HL-60 (cell line): ENCODE measurements around the gene FCMR.

Experiments
- POLR2AphosphoS5 ChIP-seq: IDR thresholded peaks from 2 replicates; pipeline ENCODE4 v1.6.1; 2012; ENCODE audit warnings: low read depth
- REST ChIP-seq: IDR thresholded peaks from 2 replicates; pipeline ENCODE4 v1.6.1; 2012; ENCODE audit warnings: low read depth; ENCODE audit not compliant: insufficient replicate concordance
- TF ChIP-seq, protein P1 (sequence below): IDR thresholded peaks from one replicate; pipeline ENCODE4 v1.5.1; 2011; ENCODE audit warnings: low read length, control low read depth, inconsistent platforms; ENCODE audit not compliant: insufficient read depth

DNA sequence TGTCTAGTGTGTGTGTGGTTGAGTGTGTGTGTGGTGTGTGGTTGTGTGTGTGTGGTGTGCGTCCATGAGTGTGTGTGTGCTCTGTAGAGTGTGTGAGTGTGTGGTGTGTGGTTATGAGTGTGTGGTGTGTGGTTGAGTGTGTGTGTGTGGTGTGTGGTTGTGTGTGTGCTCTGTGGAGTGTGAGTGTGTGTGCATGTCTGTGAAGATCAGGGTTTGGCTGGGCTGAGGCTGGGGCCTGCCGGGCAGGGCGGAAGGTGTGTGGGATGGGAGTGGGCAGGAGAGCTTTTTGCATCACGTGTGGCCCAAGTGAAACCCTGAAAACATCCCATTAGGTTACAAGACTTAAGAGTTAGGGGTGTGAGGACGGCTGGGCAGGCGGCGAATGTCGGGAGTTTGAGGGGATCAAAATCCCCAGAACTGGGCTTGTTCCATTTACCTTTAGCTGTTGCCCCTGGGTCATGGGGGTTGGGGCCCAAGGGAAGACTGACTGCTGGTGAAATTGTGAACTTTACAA, 2.9 kb upstream of the FCMR start:
- TF ChIP-seq REST (no peak), POLR2AphosphoS5 (no peak)
- TF ChIP-seq, protein P1, sequence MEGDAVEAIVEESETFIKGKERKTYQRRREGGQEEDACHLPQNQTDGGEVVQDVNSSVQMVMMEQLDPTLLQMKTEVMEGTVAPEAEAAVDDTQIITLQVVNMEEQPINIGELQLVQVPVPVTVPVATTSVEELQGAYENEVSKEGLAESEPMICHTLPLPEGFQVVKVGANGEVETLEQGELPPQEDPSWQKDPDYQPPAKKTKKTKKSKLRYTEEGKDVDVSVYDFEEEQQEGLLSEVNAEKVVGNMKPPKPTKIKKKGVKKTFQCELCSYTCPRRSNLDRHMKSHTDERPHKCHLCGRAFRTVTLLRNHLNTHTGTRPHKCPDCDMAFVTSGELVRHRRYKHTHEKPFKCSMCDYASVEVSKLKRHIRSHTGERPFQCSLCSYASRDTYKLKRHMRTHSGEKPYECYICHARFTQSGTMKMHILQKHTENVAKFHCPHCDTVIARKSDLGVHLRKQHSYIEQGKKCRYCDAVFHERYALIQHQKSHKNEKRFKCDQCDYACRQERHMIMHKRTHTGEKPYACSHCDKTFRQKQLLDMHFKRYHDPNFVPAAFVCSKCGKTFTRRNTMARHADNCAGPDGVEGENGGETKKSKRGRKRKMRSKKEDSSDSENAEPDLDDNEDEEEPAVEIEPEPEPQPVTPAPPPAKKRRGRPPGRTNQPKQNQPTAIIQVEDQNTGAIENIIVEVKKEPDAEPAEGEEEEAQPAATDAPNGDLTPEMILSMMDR = no peak
